OCI-LY7 (cell line): ENCODE results near the gene IQCB1. TPM values are rescaled to one million over a fixed set of nuclear protein-coding genes. Genes with fewer than 3 reads are reported as not detected.

Experiments used
- BruUV-seq: library from RNA; stranded (reverse); fragments of 400-500 nt; replicated peaks from 2 replicates; lab custom pipeline; 2021; lab: Mats Ljungman, UMichigan
- CTCF ChIA-PET: fragments of 300-600 bp; sonication (Branson Sonifier 250); formaldehyde crosslinking; loops from one replicate; lab custom pipeline; 2022; ENCODE audit warnings: antibody characterized with exemption; ENCODE audit not compliant: unreplicated experiment; lab: Charles Lee
- POLR2A ChIA-PET: fragments of 300-600 bp; sonication (Branson Sonifier 250); formaldehyde crosslinking; loops from one replicate; lab custom pipeline; 2022; ENCODE audit warnings: antibody characterized with exemption; lab: Charles Lee
- DNase-seq: peaks from one replicate; pipeline ENCODE4 v3.0.0-alpha.2; 2015; ENCODE audit warnings: low spot score
- H2AFZ ChIP-seq: fragments of 200-600 bp; sonication (generic), shearing (Covaris generic); 2 replicates; pipeline ENCODE4 v1.6.1; 2014; ENCODE audit warnings: mild to moderate bottlenecking, antibody characterized with exemption, low read length, moderate library complexity
- H3K27ac ChIP-seq: fragments of 200-600 bp; sonication (generic); 2 replicates; pipeline ENCODE4 v1.5.1; 2014; ENCODE audit warnings: mixed run types, low read depth, mild to moderate bottlenecking, moderate library complexity, low read length, inconsistent platforms; ENCODE audit not compliant: poor library complexity, severe bottlenecking
- H3K36me3 ChIP-seq: fragments of 200-600 bp; sonication (generic); 2 replicates; pipeline ENCODE4 v1.6.1; 2014; ENCODE audit warnings: mild to moderate bottlenecking, antibody characterized with exemption, low read length, moderate library complexity, mixed read lengths; ENCODE audit not compliant: insufficient read depth
- H3K4me1 ChIP-seq: fragments of 200-600 bp; sonication (generic); 2 replicates; pipeline ENCODE4 v1.5.1; 2014; ENCODE audit warnings: mild to moderate bottlenecking, low read length; ENCODE audit not compliant: insufficient read depth, poor library complexity, severe bottlenecking
- H3K4me2 ChIP-seq: fragments of 200-600 bp; sonication (generic); 2 replicates; pipeline ENCODE4 v1.6.1; 2014; ENCODE audit warnings: mild to moderate bottlenecking, low read length
- H3K4me3 ChIP-seq: fragments of 200-600 bp; sonication (generic); 2 replicates; pipeline ENCODE4 v1.5.1; 2014; ENCODE audit warnings: mild to moderate bottlenecking, low read depth, low read length; ENCODE audit not compliant: poor library complexity, severe bottlenecking
- H3K79me2 ChIP-seq: fragments of 200-600 bp; sonication (generic); 2 replicates; pipeline ENCODE4 v1.6.1; 2016; ENCODE audit warnings: low read depth, mild to moderate bottlenecking, low read length, moderate library complexity, mixed read lengths; ENCODE audit not compliant: insufficient read depth
- H3K9me2 ChIP-seq: fragments of 200-600 bp; sonication (generic); 2 replicates; pipeline ENCODE4 v1.6.1; 2016; ENCODE audit warnings: mild to moderate bottlenecking, low read length, mixed read lengths; ENCODE audit not compliant: insufficient read depth
- H3K9me3 ChIP-seq: fragments of 200-600 bp; sonication (generic); 2 replicates; pipeline ENCODE4 v1.6.1; 2014; ENCODE audit warnings: mild to moderate bottlenecking, mixed run types, low read length, mixed read lengths
- H4K20me1 ChIP-seq: fragments of 200-600 bp; sonication (generic); 2 replicates; pipeline ENCODE4 v1.6.1; 2014; ENCODE audit warnings: mild to moderate bottlenecking, antibody characterized with exemption, low read length, moderate library complexity, mixed read lengths; ENCODE audit not compliant: insufficient read depth
- CTCF ChIP-seq: fragments of 200-600 bp; sonication (generic); conservative IDR thresholded peaks from 2 replicates; pipeline ENCODE4 v1.5.1; 2014; ENCODE audit warnings: mild to moderate bottlenecking, antibody characterized with exemption, low read length, moderate library complexity, mixed read lengths
- EZH2phosphoT487 ChIP-seq: fragments of 200-600 bp; sonication (generic); IDR thresholded peaks from 2 replicates; pipeline ENCODE4 v1.6.1; 2018; ENCODE audit warnings: low read depth, borderline replicate concordance, mild to moderate bottlenecking, mixed run types, antibody characterized with exemption, low read length, moderate library complexity, mixed read lengths
- intact Hi-C: fragments of 100-400 bp; cut with micrococcal nuclease; formaldehyde crosslinking; loops from one replicate; pipeline ENCODE4 v1.10.0; 2022; ENCODE audit not compliant: unreplicated experiment
- total RNA-seq, 2 experiments: library from RNA; depleted of rRNA in 1 of 2; stranded (reverse); fragments of >200 nt in 1 of 2; shearing (Covaris generic) in 1 of 2; gene quantifications; 2 replicates each; pipeline ENCODE4 v1.2.3, GENCODE V29; 2014 to 2022

IQCB1 gene
- total RNA-seq, 2 experiments from 2014 or later, result 77.5 to 100 TPM

GRCh38 chr3:121736112-121736511 is 98.7 kb downstream of the IQCB1 start:
- H2AFZ ChIP-seq, result no peak overlapping the region
- no peaks in the 10 kb centered on the region; the same call in 1 of the 2 replicates for H3K9me2 ChIP-seq
- no peak for DNase-seq
- POLR2A ChIA-PET, result no interaction called here
- H3K36me3 ChIP-seq, result no peaks in the 10 kb centered on the region
- H4K20me1 ChIP-seq, result no peaks in the 10 kb centered on the region
- H3K4me3 ChIP-seq, result no peak overlapping the region
- no peak overlapping the region for H3K4me2 ChIP-seq
- H3K4me1 ChIP-seq, result no peaks in the 10 kb centered on the region
- H3K27ac ChIP-seq, result no peak overlapping the region
- H3K9me3 ChIP-seq, result no peaks in the 10 kb centered on the region
- CTCF ChIA-PET, result no interaction called here
- intact Hi-C loops, result no loop called here
- BruUV-seq, result no TSS peak
- TF ChIP-seq EZH2phosphoT487 (no peak), CTCF (no peak)
- H3K79me2 ChIP-seq, result peaks cover 9% of the 10 kb centered on the region; the same call in 1 of the 2 replicates

GRCh38 chr3:121735047-121735696 is 99.7 kb downstream of the IQCB1 start:
- H3K27ac ChIP-seq, result no peak overlapping the region
- ChIA-PET POLR2A (interaction anchor here (0.6 to 2.4 kb wide), 2 partner anchors 10 to 15 kb away, joined by 3 to 7 read pairs; partner anchors contain the start of gene GOLGB1), CTCF (no interaction called here)
- intact Hi-C loops, result no loop called here
- no peaks in the 10 kb centered on the region for H3K9me3 ChIP-seq
- H3K4me3 ChIP-seq, result no peak overlapping the region
- H3K36me3 ChIP-seq, result no peaks in the 10 kb centered on the region
- no peaks in the 10 kb centered on the region for H3K4me1 ChIP-seq
- no peaks in the 10 kb centered on the region for H4K20me1 ChIP-seq
- no peak overlapping the region for H2AFZ ChIP-seq
- no TSS peak for BruUV-seq
- H3K4me2 ChIP-seq, result no peak overlapping the region
- no peaks in the 10 kb centered on the region; the same call in 1 of the 2 replicates for H3K9me2 ChIP-seq
- no peak for TF ChIP-seq CTCF
- DNase-seq, result no peak
- no peaks in the 10 kb centered on the region for H3K79me2 ChIP-seq
